ENCODE measurements around the gene ECHS1.
"Not testable (repeated sequence)": the region's sequence is repeated elsewhere in the genome, so short reads cannot be mapped to it uniquely, and the experiment has no call there.

The ECHS1 gene

DNA sequence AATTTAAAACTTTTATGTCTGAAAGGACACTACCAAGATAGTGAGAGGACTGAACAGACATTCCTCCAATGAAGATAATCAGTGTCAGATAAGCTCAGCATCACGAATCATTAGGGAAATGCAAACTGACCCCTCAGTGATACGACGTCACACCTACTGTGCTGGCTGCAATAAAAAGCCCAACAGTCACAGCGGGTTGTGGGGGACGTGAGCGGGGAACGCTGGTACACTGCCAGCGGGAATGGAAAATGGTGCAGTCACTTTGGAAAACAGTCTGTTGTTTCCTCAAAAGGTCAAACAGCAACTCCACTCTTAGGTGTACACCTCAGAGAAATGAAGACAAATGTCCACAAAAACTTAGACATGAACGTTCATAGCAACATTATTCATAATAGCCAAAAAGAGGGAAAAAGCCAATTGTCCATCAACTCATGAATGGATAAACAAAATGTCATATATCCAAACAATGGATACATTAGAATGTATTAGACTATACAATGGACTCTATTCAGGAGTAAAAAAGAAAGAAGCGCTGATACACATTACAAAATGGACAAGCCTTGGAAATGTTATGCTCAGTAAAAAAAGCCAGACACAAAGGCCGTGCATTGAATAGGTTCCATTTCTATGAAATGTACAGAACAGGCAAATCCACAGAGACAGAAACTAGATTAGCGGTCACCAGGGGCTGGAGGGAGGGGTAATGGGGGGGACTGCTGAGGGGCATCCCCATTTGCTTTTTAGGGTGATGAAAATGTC is 2.4 kb upstream of the ECHS1 start:
- H3K27ac Mint-ChIP-seq, result peak overlapping the region; percentile 46
- H3K4me3 Mint-ChIP-seq, result no peak overlapping the region
- peaks cover 15% of the 10 kb centered on the region for H3K4me1 Mint-ChIP-seq
- no peaks in the 10 kb centered on the region for H3K9me3 Mint-ChIP-seq
- no peaks in the 10 kb centered on the region for H3K27me3 Mint-ChIP-seq
- H3K36me3 Mint-ChIP-seq, result no peaks in the 10 kb centered on the region

DNA sequence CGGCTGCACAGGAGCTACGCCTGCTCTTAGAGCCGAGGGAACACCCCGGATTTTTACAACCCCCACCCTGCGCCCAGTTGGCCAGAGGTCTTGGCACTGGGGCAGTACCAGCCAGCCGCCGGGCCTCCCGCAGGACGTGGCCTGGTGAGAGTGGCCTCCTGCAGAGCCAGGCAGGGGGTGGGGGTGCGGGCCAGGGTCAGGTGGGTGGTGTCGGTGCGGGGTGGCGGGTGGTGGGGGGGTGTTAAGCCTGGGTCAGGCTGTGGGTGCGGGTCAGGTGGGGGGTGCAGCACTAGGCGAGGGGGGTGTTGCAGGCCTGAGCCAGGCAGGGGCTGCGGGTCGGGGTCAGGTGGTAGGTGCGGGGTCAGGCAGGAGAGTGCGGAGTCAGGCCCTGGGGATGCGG is 647 bp downstream of the ECHS1 start:
- H3K4me3 Mint-ChIP-seq, result peak overlapping the region; percentile 81
- H3K9me3 Mint-ChIP-seq, result no peaks in the 10 kb centered on the region
- H3K27ac Mint-ChIP-seq, result no peak overlapping the region
- H3K36me3 Mint-ChIP-seq, result peaks cover 2% of the 10 kb centered on the region
- H3K27me3 Mint-ChIP-seq, result no peaks in the 10 kb centered on the region
- peaks cover 18% of the 10 kb centered on the region for H3K4me1 Mint-ChIP-seq

DNA sequence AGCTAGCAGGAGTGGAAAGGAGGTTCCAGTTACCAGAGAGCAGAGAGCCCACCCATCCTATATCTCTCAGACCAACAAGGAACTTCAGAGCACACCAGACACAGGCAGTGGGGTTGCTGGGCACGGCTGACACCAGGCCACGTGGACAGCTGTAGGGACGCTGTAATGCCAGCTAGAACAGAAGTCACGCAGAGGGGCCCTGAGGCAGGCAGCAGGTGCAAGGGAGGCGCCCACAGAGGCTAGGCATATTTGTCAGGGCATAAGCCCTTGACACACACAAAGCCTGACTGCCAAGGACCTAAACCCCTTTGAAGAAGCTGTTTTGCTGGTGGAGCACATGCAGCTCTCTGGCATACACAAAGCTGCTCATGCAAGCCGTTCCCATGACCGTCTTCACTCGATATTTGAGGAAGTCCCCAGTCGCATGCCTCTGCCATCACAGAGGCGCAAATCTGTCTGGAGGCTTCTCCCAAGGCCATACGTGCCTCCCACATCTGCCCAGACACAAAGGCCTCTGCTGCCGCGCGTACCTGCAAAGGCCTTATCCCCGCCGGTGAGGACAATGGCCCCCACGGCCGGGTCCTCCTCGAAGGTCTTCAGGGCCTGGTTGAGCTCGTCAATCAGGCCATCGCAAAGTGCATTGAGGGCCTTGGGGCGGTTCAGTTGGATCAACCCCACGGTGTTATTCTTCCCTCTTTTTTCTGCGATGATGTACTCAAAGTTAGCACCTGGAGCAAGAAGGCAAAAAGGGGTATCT is 2.9 kb downstream of the ECHS1 start:
- peaks cover 2% of the 10 kb centered on the region for H3K36me3 Mint-ChIP-seq
- H3K4me3 Mint-ChIP-seq, result no peak overlapping the region
- no peak overlapping the region for H3K27ac Mint-ChIP-seq
- H3K4me1 Mint-ChIP-seq, result peaks cover 10% of the 10 kb centered on the region
- no peaks in the 10 kb centered on the region for H3K9me3 Mint-ChIP-seq
- H3K27me3 Mint-ChIP-seq, result no peaks in the 10 kb centered on the region

DNA sequence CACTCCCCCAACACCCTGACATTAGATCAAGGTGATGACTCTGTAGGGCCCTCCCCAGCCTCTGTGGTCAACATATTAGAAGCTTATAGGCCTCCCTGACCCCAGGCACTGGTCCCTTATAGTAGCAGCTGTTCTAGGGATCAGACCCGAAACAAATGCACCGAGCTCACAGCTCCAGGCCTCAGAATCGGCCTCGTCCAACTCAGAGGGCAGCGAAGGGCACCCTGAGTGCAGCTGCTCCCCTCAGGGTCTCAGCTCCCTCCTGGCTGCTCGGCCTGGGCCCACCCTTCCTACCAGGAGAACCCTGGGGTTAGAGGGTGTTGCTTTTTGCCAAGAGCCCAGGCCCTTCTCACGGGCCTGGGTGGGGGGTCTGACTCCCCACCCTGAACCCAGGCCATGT is 5.0 kb downstream of the ECHS1 start:
- no peak overlapping the region for H3K27ac Mint-ChIP-seq
- H3K4me1 Mint-ChIP-seq, result peaks cover 7% of the 10 kb centered on the region
- no peak overlapping the region for H3K4me3 Mint-ChIP-seq
- H3K36me3 Mint-ChIP-seq, result peaks cover 4% of the 10 kb centered on the region
- H3K9me3 Mint-ChIP-seq, result no peaks in the 10 kb centered on the region
- H3K27me3 Mint-ChIP-seq, result no peaks in the 10 kb centered on the region

GRCh38 chr10:133367461-133367860 is 5.7 kb downstream of the ECHS1 start:
- not testable (repeated sequence) for H3K4me3 Mint-ChIP-seq, H3K9me3 Mint-ChIP-seq, H3K27me3 Mint-ChIP-seq, H3K4me1 Mint-ChIP-seq, H3K27ac Mint-ChIP-seq, H3K36me3 Mint-ChIP-seq

DNA sequence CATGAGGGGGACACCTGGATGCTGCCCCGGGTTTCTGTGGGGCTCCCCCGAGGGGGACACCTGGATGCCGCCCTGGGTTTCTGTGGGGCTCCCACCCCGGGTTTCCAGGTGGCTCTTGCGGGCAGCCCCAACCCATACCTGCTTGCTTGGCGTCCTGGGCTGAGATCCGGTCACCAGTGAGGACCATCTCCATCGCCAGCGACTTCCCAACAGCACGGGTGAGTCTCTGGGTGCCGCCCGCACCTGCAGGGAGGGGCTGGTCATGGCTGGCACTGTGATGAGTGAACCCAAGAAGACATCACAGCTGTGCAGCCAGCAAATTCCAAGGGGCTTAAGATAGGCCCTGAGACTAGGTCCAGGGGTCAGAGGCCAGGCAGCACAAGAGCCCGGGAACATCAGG is 6.4 kb downstream of the ECHS1 start:
- Mint-ChIP-seq H3K4me1 (peaks cover 3% of the 10 kb centered on the region), H3K36me3 (peaks cover 4% of the 10 kb centered on the region), H3K27me3 (no peaks in the 10 kb centered on the region), H3K27ac (no peak overlapping the region), H3K4me3 (no peak overlapping the region), H3K9me3 (no peaks in the 10 kb centered on the region)

- Mint-ChIP-seq H3K4me1 (peaks cover 3% of the 10 kb centered on the region), H3K9me3 (no peaks in the 10 kb centered on the region), H3K27ac (no peak overlapping the region), H3K27me3 (no peaks in the 10 kb centered on the region), H3K4me3 (no peak overlapping the region), H3K36me3 (peaks cover 4% of the 10 kb centered on the region)
Measured at GRCh38 chr10:133366130-133366478, 7.0 kb downstream of the ECHS1 start.

GRCh38 chr10:133365461-133366129 is 7.6 kb downstream of the ECHS1 start:
- Mint-ChIP-seq H3K36me3 (peaks cover 4% of the 10 kb centered on the region), H3K4me3 (no peak overlapping the region), H3K9me3 (no peaks in the 10 kb centered on the region), H3K27me3 (no peaks in the 10 kb centered on the region), H3K4me1 (peaks cover 3% of the 10 kb centered on the region), H3K27ac (peak overlapping the region; percentile 18)

- peaks cover 4% of the 10 kb centered on the region for H3K36me3 Mint-ChIP-seq
- H3K4me1 Mint-ChIP-seq, result peaks cover 3% of the 10 kb centered on the region
- no peak overlapping the region for H3K4me3 Mint-ChIP-seq
- H3K27me3 Mint-ChIP-seq, result no peaks in the 10 kb centered on the region
- H3K27ac Mint-ChIP-seq, result peak overlapping the region; percentile 18
- no peaks in the 10 kb centered on the region for H3K9me3 Mint-ChIP-seq
Measured at GRCh38 chr10:133364645-133365431, 8.3 kb downstream of the ECHS1 start.

GRCh38 chr10:133362846-133363245 is 10.3 kb downstream of the ECHS1 start:
- Mint-ChIP-seq H3K36me3 (peaks cover 2% of the 10 kb centered on the region), H3K4me1 (no peaks in the 10 kb centered on the region)

GRCh38 chr10:133361773-133362441 is 11.2 kb downstream of the ECHS1 start:
- no peaks in the 10 kb centered on the region for H3K4me1 Mint-ChIP-seq
- no peaks in the 10 kb centered on the region for H3K27me3 Mint-ChIP-seq
- H3K27ac Mint-ChIP-seq, result no peak overlapping the region
- H3K36me3 Mint-ChIP-seq, result peaks cover 2% of the 10 kb centered on the region
- H3K4me3 Mint-ChIP-seq, result no peak overlapping the region
- no peaks in the 10 kb centered on the region for H3K9me3 Mint-ChIP-seq

More at GRCh38 chr10:133362846-133363245, 10.3 kb downstream of the ECHS1 start:
- Mint-ChIP-seq H3K4me3 (no peak overlapping the region), H3K27me3 (no peaks in the 10 kb centered on the region), H3K9me3 (no peaks in the 10 kb centered on the region), H3K27ac (no peak overlapping the region)

DNA sequence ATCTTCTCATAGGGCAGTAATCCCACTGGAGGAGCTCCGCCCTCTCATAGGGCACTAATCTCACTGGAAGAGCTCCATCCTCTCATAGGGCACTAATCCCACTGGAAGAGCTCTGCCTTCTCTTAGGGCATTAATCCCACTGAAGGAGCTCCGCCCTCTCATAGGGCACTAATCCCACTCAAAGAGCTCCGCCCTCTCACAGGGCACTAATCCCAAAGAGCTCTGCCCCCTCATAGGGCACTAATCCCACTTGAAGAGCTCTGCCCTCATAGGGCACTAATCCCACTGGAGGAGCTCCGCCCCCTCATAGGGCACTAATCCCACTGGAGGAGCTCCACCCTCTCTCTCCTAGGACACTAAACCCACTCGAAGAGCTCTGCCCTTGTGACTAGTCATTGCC is 11.9 kb downstream of the ECHS1 start:
- no peak overlapping the region for H3K27ac Mint-ChIP-seq
- no peaks in the 10 kb centered on the region for H3K9me3 Mint-ChIP-seq
- no peak overlapping the region for H3K4me3 Mint-ChIP-seq
- peaks cover 2% of the 10 kb centered on the region for H3K36me3 Mint-ChIP-seq
- no peaks in the 10 kb centered on the region for H3K4me1 Mint-ChIP-seq
- no peaks in the 10 kb centered on the region for H3K27me3 Mint-ChIP-seq

DNA sequence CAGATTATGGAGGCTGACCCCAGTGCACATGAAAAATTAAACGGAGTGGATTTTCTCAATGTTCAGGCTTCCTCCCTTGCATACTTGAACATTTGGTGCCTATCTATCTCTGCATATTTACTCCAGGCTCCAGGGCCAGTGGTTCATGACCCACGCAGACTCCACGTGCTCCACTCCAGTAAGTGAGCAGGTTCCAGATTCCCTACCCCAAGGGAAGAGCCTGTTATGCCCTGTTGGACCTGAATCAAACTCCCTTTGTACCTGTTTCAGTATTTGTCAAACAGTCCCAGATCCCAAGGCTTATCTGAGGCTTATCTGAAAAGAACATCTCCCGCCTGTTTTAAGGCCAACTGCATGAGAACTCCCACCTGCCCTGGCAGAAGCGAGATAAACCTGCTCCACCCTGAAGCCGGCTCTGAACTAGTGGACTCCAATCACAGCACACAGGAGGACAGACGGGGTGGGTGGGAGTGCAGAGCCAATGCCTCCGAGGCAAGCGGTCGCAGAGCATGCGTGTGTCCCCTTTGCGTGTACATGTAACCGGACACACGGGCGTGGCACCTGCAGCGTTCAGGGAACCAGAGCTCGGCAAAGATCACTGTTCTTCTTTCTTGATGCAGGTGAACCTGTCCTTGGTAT is 13.1 kb downstream of the ECHS1 start:
- no peak overlapping the region for H3K4me3 Mint-ChIP-seq
- no peak overlapping the region for H3K27ac Mint-ChIP-seq
- no peaks in the 10 kb centered on the region for H3K4me1 Mint-ChIP-seq
- no peaks in the 10 kb centered on the region for H3K9me3 Mint-ChIP-seq
- H3K27me3 Mint-ChIP-seq, result no peaks in the 10 kb centered on the region
- peaks cover 2% of the 10 kb centered on the region for H3K36me3 Mint-ChIP-seq

DNA sequence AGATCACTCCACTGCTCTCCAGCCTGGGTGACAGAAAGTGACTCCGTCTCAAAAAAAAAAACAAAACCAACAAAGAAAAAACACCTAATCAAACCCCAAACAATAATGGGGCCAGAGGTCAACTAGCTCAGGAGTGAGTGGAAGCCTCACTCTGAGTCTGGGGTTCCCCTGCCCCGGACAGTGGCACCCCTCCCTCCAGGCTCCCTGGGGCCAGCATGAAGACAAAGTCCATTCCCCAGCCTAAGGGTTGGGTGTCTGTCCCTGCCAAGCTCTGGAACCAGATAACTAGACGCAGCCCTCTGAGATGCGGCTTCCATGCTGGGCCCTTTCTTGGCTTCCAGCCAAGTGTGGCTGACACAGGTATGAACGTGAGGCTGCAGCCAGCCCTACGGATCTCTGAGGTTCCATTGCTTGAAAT is 13.6 kb downstream of the ECHS1 start:
- H3K27ac Mint-ChIP-seq, result no peak overlapping the region
- no peaks in the 10 kb centered on the region for H3K36me3 Mint-ChIP-seq
- no peaks in the 10 kb centered on the region for H3K9me3 Mint-ChIP-seq
- H3K27me3 Mint-ChIP-seq, result no peaks in the 10 kb centered on the region
- H3K4me1 Mint-ChIP-seq, result no peaks in the 10 kb centered on the region
- no peak overlapping the region for H3K4me3 Mint-ChIP-seq

DNA sequence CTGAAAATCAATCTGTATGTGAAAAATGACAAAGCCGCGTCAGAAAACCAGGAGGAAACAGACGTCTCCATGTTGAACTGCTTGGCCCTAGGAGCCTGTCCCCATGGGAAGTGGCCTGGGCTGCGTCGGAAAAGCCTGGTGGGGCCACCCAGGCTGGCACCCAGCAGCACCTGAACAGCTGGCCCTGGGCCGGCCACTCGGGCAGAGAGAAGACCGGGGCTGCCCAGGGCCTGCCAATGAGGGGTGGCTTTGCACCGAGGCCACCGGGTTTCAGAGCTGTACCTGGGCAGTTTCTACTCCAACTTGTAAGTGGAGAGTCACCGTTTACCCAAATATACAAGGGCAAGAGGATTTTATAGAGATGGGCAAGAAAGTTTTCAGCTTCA is 14.2 kb downstream of the ECHS1 start:
- Mint-ChIP-seq H3K36me3 (no peaks in the 10 kb centered on the region), H3K27me3 (no peaks in the 10 kb centered on the region), H3K4me1 (no peaks in the 10 kb centered on the region), H3K9me3 (no peaks in the 10 kb centered on the region), H3K27ac (no peak overlapping the region), H3K4me3 (peak overlapping the region; percentile 15)
